Fibroblast of the aortic adventitia (primary cell): ENCODE results near the gene GPR143. TPM values are rescaled to one million over a fixed set of nuclear protein-coding genes. Genes with fewer than 3 reads are reported as not detected.
"Not testable (repeated sequence)": the region's sequence is repeated elsewhere in the genome, so short reads cannot be mapped to it uniquely, and the experiment has no call there.

Experiments used
- DNase-seq: peaks from one replicate; pipeline ENCODE4 v3.0.0-alpha.2; 2010; ENCODE audit warnings: low read depth
- H3K4me3 ChIP-seq: 2 replicates; pipeline ENCODE4 v1.5.1; 2011; ENCODE audit warnings: low read depth, mild to moderate bottlenecking, control low read depth, low read length, moderate library complexity
- CTCF ChIP-seq: IDR thresholded peaks from 2 replicates; pipeline ENCODE4 v1.5.1; 2011; ENCODE audit warnings: mild to moderate bottlenecking, low read length, control low read depth, inconsistent platforms; ENCODE audit not compliant: insufficient read depth
- total RNA-seq: library from RNA; depleted of rRNA; stranded (reverse); fragments of >200 nt; gene quantifications from 2 replicates; pipeline ENCODE4 v1.2.3, GENCODE V29; 2012; ENCODE audit warnings: low replicate concordance

GPR143 gene
- total RNA-seq, 1 donor: not detected

- no peak overlapping the region for H3K4me3 ChIP-seq
- no peak for DNase-seq
- TF ChIP-seq CTCF: no peak
Observed at GRCh38 chrX:9770319-9770718, 4.7 kb upstream of the GPR143 start.

DNA sequence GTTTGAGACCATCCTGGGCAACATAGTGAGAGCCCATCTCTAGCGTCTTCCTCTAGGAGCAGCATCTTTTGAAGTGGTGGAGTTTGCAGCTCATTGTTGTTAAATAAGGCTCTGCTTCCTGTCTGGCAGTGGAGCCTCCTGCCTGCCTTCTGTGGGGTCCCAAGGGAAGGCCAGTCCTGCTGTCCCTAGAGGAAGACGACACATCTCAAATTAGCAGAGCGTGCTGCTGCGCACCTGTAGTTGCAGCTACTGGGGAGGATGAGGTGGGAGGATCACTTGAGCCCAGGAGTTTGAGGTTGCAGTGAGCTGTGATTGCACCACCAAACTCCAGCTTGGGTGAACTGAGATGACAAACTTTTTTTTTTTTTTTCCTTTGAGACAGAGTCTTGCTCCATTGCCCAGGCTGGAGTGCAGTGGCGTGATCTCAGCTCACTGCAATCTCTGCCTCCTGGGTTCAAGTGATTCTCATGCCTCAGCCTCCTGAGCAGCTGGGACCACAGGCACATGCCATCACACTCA lies 2.7 kb upstream of the GPR143 start:
- H3K4me3 ChIP-seq: not testable (repeated sequence)

DNA sequence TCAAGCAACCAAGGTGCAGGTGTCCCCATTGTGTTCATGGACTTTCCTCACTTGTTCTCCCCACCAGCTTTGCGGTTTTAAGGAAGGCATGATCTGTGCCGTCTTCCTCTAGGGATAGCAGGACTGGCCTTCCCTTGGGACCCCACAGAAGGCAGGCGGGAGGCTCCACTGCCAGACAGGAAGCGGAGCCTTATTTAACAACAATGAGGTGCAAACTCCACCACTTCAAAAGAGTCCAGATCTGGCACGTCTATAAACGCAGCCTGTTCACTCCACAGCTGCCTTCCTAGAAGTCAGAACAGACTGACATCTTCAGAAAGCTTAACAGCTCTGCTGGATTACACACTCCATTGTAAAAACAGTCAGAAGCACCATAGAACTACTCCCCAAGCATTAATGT lies 1.7 kb upstream of the GPR143 start:
- no peak for DNase-seq
- no peak for TF ChIP-seq CTCF

More for the DNA sequence above, 2.7 kb upstream of the GPR143 start:
- not testable (repeated sequence) for DNase-seq

DNA sequence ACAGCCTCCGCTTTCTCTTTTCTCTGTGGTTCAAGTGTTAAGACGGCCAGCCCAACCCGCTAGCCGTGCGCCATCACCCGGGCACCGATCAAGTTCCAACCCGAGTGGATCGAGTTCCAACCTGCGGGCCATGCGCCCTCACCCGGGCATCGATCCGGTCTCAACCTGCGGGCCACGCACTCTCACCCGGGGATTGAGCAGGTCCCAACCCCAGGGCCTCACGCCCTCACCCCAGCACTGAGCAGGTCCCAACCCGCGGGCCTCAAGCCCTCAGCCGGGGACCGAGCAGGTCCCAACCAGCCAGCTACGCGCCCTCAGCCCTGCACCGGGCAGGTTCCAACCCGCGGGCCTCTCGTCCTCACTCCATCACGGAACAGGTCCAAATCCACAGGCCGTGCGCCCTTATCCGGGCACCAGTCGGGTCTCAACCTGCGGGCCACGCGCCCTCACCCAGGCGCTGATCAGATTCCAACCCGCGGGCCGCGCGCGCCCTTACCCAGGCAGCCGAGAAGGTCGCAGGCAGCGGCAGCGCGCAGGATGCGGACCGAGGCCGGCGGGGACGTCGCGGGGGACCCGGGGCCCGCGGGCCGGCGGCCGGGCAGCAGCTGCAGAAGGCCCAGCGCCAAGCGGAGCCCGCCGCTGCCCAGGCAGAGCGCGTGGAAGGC lies 443 bp downstream of the GPR143 start:
- no peak overlapping the region for H3K4me3 ChIP-seq
- no peak for DNase-seq
- TF ChIP-seq CTCF: no peak

More for the DNA sequence above, 1.7 kb upstream of the GPR143 start:
- no peak overlapping the region for H3K4me3 ChIP-seq

- no peak for DNase-seq
- H3K4me3 ChIP-seq: no peak overlapping the region
- no peak for TF ChIP-seq CTCF
Observed at GRCh38 chrX:9759337-9759736, 6.3 kb downstream of the GPR143 start.

GRCh38 chrX:9758021-9758638 lies 7.5 kb downstream of the GPR143 start:
- TF ChIP-seq CTCF: no peak
- no peak overlapping the region for H3K4me3 ChIP-seq
- DNase-seq: no peak

GRCh38 chrX:9757366-9757765 lies 8.3 kb downstream of the GPR143 start:
- H3K4me3 ChIP-seq: no peak overlapping the region
- TF ChIP-seq CTCF: no peak
- DNase-seq: no peak
